ENCODE data around the gene TLCD3A.
"Not testable (repeated sequence)": the region's sequence is repeated elsewhere in the genome, so short reads cannot be mapped to it uniquely, and the experiment has no call there.

TLCD3A gene

DNA sequence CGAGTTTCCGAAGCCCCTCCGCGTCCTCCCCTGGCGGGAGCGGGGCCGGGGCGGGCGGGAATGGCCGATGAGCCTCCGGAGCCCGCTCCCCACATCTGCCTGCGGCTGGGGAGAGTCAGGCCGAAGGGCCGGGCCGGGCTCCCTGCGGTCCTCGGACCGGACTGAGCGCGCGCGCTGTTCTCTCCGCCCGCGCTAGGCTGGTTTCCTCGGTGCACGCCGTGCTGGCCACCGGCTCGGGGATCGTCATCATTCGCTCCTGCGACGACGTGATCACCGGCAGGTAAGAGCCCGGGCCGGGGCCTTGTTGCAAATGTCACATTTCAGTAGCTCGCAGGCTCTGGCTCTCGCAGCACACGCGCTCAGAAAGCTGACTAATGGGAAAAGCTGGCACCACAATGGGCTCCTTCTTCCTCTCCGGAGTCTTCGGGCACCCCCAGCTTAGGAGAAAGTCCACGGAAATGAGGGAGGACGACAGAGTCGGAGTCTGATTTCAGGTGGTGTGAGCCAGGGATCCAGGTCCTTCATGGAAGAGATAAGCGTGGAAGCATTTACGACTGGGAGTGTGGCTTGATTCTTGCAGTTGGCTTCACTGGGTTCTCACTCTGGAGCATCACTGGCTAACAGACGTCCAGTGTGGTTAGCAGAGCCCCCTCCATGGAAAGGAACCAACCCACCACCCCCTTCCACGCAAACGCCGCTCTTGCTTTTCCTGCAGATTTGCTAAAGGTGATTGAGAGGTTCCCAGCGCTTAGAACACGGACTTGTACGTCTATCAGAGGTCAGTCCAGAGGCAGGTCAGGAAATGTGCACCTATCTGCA is 715 bp downstream of the TLCD3A start:
- Mint-ChIP-seq H3K4me3 (peak overlapping the region; percentile 92 to 98), H3K27ac (peak overlapping the region; percentile 94 to 96), H3K4me1 (peaks cover 32% of the 10 kb centered on the region), H3K27me3 (no peaks in the 10 kb centered on the region), H3K9me3 (no peaks in the 10 kb centered on the region)
- DNase-seq (peak; percentile 30 to 43), ATAC-seq (peak; percentile 59)

DNA sequence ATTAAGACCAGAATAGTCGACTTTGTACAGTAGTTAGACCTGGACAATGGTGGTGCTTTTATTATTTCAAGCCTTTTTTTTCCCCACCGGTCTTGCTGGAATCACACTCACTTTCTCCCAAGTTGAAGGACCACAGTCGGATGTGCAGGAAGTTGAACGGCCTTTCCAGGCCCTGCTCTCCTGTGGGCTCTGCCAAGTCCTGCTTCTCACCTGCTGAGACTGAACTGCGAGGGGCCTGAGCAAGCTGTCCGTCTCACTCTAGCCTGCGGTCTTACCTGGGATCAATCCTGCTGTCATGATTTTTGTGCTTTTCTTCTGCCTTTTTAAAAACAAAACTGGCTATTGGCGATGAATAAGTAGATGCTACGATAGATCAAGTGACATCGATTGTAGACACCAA is 1.3 kb downstream of the TLCD3A start:
- peaks cover 38% of the 10 kb centered on the region for H3K4me1 Mint-ChIP-seq
- peak overlapping the region in 1 of 2 donors; percentile 37 for H3K27ac Mint-ChIP-seq
- ATAC-seq (no peak), DNase-seq (no peak)
- H3K9me3 Mint-ChIP-seq, result no peaks in the 10 kb centered on the region
- peak overlapping the region; percentile 92 to 98 for H3K4me3 Mint-ChIP-seq
- no peaks in the 10 kb centered on the region for H3K27me3 Mint-ChIP-seq

DNA sequence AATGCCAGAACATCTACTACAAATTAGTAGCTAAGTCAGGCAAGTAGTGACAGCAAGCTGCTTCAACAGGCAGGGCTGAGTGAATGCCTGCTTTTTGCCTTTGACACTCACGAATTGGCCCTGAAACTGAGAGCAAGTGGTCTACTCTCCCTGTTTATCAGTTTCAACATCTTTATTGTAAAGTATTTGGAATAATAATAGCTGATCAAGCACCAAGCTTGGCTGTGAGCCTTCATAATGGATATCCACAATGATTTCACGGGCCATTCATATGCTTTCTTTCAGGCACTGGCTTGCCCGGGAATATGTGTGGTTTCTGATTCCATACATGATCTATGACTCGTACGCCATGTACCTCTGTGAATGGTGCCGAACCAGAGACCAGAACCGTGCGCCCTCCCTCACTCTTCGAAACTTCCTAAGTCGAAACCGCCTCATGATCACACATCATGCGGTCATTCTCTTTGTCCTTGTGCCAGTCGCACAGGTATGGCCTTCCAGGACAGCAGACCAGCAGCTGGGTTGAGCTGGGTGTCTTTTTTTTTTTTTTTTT is 5.2 kb downstream of the TLCD3A start:
- DNase-seq (no peak), ATAC-seq (no peak)
- Mint-ChIP-seq H3K9me3 (no peaks in the 10 kb centered on the region), H3K4me3 (no peak overlapping the region), H3K27me3 (no peaks in the 10 kb centered on the region), H3K27ac (no peak overlapping the region), H3K4me1 (peaks cover 51% of the 10 kb centered on the region)

DNA sequence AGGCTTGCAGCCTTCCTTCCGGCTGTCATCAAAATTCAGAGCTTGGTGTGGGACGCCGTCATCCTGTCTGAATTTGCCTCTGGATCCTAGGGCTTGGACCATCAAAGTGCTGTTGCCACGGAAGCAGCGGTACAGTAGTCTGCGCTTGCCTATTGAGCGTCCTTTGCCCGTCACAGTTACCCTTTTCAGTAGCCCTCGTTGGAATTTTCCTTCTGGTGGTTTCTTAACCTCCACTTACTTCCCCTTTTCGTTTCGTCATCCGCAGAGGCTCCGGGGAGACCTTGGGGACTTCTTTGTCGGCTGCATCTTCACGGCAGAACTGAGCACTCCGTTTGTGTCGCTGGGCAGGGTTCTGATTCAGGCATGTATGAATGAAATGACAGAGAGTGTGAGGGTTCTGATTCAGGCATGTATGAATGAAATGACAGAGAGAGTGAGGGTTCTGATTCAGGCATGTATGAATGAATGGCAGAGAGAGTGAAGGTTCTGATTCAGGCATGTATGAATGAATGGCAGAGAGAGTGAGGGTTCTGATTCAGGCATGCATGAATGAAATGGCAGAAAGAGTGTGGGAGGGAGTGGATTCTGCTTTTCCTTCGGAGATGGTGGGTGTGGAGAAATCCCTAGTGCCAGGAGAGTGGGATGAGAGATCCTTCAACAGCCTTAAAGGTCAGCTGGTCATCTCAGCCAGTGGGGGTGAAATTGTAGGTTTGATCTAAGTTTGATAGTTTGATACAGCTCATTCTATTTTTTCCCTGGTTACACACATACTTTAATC is 8.0 kb downstream of the TLCD3A start:
- ATAC-seq (peak; percentile 88), DNase-seq (peak in 1 of 2 donors; percentile 54)
- peaks cover 44% of the 10 kb centered on the region for H3K4me1 Mint-ChIP-seq
- peak overlapping the region; percentile 6 to 33 for H3K4me3 Mint-ChIP-seq
- H3K27ac Mint-ChIP-seq, result no peak overlapping the region
- H3K9me3 Mint-ChIP-seq, result no peaks in the 10 kb centered on the region
- H3K27me3 Mint-ChIP-seq, result no peaks in the 10 kb centered on the region

DNA sequence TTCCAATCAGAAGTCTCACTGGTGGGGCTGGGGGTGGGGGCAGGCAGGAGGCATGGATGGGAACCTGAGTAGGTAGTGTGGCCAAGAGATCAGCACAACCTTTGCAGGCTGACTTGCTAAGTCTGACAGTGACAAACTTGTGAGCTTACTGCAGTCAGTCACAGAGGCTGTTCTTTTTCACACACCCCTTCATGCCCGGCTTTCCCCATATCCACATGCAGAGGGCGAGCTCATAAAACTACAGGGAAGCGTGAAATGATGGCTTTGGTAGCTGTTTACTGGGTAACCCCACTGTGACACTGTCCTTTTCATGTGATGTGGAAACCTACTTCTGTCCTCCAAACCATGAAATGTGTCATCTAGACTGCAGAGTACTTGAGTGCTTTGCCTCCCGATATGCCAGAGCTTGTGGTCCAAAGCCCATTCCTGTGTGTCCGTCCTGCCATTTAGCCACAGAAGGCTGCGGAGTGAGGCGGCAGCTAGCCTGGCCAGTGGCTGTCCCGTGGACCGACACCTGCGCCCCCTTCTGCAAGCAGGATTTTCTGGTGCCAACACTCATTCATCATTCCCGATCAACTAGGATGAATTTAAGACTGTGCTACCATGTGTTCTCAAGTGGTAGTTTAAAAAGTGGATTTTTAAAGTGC is 9.9 kb downstream of the TLCD3A start:
- DNase-seq (no peak), ATAC-seq (no peak)
- Mint-ChIP-seq H3K4me1 (peaks cover 53% of the 10 kb centered on the region), H3K4me3 (no peak overlapping the region), H3K27ac (no peak overlapping the region), H3K9me3 (no peaks in the 10 kb centered on the region), H3K27me3 (no peaks in the 10 kb centered on the region)

DNA sequence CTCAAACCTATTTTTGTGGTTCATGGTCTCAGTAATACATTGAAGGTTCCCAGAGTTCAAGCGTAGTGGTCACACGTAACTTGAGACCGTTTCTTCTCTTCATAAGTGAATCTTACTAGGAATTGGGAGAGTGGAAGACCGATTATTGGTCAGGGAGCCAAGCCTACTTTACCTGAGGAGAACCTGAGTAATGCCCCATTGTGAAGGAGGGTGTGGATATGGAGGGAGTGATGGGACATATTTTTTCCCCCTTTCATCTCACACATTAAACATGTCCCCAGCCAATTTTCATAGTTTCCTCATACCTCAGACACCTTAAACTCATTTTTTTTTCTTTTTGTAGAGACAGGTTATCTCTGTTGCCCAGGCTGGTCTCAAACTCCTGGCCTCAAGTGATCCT is 10.7 kb downstream of the TLCD3A start:
- peaks cover 0 to 3% of the 10 kb centered on the region in 2 donors for H3K9me3 Mint-ChIP-seq
- DNase-seq, result no peak
- no peak for ATAC-seq
- H3K27ac Mint-ChIP-seq, result no peak overlapping the region
- no peak overlapping the region for H3K4me3 Mint-ChIP-seq
- H3K27me3 Mint-ChIP-seq, result no peaks in the 10 kb centered on the region
- peaks cover 57% of the 10 kb centered on the region for H3K4me1 Mint-ChIP-seq

DNA sequence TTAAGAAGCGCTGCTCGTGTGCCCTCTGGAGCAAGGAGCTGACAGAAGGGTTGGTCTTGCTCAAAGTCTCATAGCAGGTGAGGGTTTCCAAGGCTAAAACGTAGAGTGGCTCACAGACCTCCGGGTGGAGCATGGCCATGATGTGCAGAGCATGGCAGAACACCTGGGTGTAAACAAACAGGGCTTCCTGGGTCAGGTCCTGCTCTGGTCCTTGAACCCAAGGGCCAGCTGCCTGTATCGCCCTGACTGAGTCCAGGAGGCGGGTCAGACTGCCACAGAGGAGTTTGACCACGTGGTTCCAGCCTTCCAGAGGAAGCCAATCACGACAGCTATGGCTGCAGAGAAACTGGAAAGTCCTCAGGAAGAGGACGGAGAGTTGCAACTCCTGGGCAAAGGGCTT is 12.5 kb downstream of the TLCD3A start:
- H3K9me3 Mint-ChIP-seq, result peaks cover 7 to 10% of the 10 kb centered on the region in 2 donors
- H3K4me1 Mint-ChIP-seq, result peaks cover 58% of the 10 kb centered on the region
- H3K27me3 Mint-ChIP-seq, result no peaks in the 10 kb centered on the region
- no peak overlapping the region for H3K27ac Mint-ChIP-seq
- H3K4me3 Mint-ChIP-seq, result no peak overlapping the region
- ATAC-seq, result no peak
- DNase-seq, result no peak

DNA sequence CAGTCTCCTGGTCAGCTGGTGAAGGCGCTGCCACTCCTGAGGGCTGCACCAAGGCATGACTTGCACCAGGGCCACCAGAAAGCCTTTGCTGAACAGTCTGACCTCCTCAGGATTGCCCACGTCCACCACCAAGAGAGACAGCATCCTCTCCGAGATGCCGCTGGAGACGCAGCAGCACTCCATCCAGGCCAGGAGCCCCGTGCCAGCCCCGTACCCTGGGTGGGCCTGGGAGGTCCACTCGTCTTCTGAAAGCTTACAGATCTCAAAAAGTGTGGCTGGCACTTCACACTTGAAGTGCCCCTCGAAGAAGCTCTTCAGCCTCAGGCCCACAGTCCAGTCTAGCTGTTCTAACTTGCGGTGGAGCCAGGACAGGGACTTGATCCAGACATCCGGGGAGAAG is 13.0 kb downstream of the TLCD3A start:
- no peak for ATAC-seq
- Mint-ChIP-seq H3K27me3 (no peaks in the 10 kb centered on the region), H3K4me3 (no peak overlapping the region), H3K27ac (no peak overlapping the region), H3K9me3 (peaks cover 7 to 10% of the 10 kb centered on the region in 2 donors), H3K4me1 (peaks cover 58% of the 10 kb centered on the region)
- no peak for DNase-seq

DNA sequence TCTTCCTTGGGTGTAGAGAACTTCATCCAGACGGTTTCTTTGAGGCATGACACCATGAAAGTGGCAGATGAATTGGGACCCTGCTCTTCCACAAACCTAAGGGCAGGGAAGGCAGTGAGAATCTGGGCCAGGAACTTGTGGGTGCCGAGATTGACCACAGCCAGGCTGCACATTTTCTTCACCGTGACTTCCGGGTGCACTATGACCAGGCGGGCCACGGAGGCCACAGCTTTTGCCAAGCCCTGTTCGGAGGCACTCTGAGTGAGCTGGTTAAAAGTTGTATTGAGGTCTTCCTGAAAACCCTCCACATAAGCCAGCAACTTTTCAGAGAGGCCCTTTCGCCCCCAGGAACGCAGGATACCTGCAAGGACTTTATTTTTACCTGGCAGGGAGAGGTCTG is 13.8 kb downstream of the TLCD3A start:
- no peak overlapping the region for H3K4me3 Mint-ChIP-seq
- no peaks in the 10 kb centered on the region for H3K27me3 Mint-ChIP-seq
- no peak for ATAC-seq
- H3K4me1 Mint-ChIP-seq, result peaks cover 58% of the 10 kb centered on the region
- DNase-seq, result no peak
- peaks cover 7 to 10% of the 10 kb centered on the region in 2 donors for H3K9me3 Mint-ChIP-seq
- H3K27ac Mint-ChIP-seq, result no peak overlapping the region

DNA sequence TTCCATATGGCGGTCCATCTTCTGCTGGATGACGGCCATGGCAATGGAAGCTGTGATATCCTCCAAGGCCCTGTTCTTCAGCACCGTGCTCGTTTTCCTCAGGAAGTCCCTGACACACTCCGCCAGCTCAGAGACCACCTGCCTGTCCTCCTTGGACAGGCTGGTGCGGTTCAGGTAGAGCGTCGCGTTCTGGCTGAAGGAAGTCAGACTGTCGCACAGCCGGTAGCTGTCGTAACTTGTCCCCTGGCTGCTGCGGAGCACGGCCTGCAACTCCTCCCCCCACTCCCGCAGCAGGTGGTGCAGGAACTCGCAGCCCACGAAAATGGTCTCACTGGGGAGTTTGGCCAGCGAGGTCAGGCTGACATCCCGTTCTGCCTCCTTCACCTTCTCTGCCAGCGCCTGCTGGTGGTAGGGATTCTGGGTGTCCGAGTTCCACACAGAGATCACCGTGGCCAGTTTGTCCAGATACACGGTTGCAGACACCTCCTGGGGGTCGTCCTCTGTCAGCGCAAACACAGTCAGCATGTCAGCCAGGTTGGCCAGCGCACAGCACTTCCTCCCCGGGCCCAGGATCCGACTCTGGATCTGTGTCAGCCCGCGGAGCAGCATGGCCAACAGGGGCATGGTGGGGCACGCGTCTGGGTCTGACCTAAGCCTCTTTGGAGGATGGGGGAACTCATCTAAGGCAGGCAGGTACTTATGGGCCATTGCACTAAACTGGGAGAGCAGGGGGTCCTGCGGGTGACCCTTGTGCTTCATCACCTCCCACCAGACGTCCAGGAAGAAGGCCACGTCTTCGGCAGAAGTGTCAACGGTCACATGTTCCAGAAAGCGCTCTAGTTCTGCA is 14.6 kb downstream of the TLCD3A start:
- Mint-ChIP-seq H3K9me3 (peaks cover 7 to 10% of the 10 kb centered on the region in 2 donors), H3K4me1 (peaks cover 60% of the 10 kb centered on the region), H3K4me3 (no peak overlapping the region), H3K27ac (peak overlapping the region; percentile 38 to 40), H3K27me3 (no peaks in the 10 kb centered on the region)
- no peak for ATAC-seq
- no peak for DNase-seq

DNA sequence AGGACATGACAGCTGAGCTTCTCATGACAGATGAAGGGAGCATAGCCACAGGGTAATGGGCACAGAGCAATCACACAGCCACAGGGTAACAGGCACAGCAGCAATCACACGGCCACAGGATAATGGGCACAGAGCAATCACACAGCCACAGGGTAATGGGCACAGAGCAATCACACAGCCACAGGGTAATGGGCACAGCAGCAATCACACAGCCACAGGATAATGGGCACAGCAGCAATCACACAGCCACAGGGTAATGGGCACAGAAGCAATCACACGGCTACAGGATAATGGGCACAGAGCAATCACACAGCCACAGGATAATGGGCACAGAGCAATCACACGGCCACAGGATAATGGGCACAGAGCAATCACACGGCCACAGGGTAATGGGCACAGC is 16.2 kb downstream of the TLCD3A start:
- not testable (repeated sequence) for ATAC-seq, H3K27me3 Mint-ChIP-seq, DNase-seq, H3K9me3 Mint-ChIP-seq
- Mint-ChIP-seq H3K4me1 (peaks cover 62% of the 10 kb centered on the region), H3K4me3 (peak overlapping the region in 1 of 2 donors; percentile 3), H3K27ac (peak overlapping the region in 1 of 2 donors; percentile 1)

DNA sequence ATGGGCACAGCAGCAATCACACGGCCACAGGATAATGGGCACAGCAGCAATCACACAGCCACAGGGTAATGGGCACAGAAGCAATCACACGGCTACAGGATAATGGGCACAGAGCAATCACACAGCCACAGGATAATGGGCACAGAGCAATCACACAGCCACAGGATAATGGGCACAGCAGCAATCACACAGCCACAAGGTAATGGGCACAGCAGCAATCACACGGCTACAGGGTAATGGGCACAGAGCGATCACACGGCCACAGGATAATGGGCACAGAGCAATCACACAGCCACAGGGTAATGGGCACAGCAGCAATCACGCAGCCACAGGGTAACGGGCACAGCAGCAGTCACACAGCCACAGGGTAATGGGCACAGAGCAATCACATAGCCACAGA is 17.0 kb downstream of the TLCD3A start:
- not testable (repeated sequence) for H3K9me3 Mint-ChIP-seq, DNase-seq, ATAC-seq, H3K27me3 Mint-ChIP-seq
- Mint-ChIP-seq H3K27ac (peak overlapping the region in 1 of 2 donors; percentile 59), H3K4me3 (peak overlapping the region; percentile 20 to 93), H3K4me1 (peaks cover 62% of the 10 kb centered on the region)

DNA sequence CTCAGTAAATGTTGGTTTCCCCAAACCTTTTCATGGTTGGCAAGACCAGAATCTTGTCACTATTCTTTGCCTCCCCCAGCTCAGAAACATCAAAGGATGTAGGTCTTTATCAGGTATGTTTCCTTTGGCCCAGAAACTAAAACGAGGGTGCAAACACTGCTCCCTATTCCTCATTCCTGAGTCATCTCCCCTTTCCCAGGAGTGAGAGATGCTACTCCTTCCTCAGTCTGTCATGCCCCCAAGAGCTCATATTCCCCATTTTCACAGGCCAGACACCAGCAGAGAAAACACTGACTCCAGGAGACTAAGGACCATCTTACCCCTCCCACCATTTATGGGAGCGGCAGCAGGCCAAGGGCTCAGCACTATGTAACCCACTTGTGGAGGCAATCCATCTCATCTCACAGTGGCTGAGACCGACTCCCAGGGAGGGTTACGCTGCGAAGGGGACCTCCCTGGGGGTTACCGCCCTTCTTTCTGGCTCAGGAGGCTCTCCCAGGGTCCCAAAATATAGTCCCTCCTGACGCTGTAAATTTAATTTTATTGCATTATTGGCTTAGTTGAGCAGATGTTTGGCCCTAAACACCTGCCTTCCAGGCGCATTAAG is 18.1 kb downstream of the TLCD3A start:
- Mint-ChIP-seq H3K27ac (peak overlapping the region; percentile 97 to 99), H3K4me1 (peaks cover 52% of the 10 kb centered on the region), H3K9me3 (peaks cover 7 to 10% of the 10 kb centered on the region in 2 donors), H3K4me3 (peak overlapping the region; percentile 93 to 99), H3K27me3 (no peaks in the 10 kb centered on the region)
- ATAC-seq (no peak), DNase-seq (no peak)

DNA sequence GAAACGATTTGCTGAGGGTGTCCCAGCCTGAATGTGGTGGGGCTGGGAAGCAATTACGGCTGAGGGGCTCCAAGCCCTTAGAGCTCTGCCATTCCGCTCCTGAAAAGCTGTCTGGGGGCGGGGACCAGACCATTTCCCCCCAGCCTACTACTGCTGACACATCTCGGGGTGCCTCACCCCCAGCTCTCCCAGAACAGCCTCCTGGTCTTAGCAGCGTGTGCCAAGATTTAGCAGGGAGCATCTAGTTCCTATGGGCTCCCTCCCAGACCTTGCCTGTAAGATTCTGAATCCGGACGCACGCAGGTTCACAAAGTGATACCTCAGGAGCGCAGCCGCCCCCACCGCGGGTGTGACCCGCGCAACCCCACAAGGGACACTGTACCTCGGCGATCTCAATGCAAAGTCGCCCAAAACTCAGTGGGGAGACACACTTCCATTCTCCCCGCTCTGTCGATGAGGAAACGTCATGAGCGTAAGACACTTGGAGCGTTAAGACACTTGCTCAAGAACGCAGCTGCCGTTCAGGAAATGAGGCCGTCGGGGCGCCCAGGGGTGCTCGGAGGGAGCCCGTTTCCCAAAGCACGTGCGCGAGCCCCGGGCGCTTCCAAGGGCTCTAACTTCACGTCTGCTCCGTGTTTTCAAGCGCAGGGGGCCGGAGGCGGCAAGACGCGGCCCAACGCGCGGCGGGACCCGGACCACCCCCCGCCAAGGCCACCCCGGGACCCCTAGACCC is 19.0 kb downstream of the TLCD3A start:
- peak overlapping the region; percentile 97 to 99 for H3K27ac Mint-ChIP-seq
- peaks cover 50% of the 10 kb centered on the region for H3K4me1 Mint-ChIP-seq
- H3K27me3 Mint-ChIP-seq, result no peaks in the 10 kb centered on the region
- ATAC-seq (peak; percentile 67), DNase-seq (peak; percentile 65 to 68)
- peak overlapping the region; percentile 93 to 99 for H3K4me3 Mint-ChIP-seq
- H3K9me3 Mint-ChIP-seq, result peaks cover 7 to 10% of the 10 kb centered on the region in 2 donors
